ENCODE data around the gene PIEZO2.

DNA sequence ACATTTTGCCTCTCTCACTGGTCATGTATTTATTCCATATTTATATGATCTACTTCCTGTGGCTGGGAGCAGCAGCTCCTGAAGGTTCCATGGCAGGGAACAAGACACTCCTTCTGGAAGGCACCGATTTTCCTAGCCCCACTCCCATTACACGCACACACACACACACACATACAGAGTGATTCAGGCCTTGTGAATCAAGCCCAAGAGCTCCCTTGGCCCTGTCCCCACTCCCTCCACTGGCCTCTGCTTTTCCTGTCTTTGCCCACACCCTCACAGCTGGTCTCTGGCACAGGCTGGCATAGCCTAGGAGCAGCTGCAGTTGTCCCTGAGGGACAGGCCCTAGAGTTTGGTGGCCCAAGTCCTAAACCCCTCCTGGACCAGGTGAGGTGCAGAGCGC, 421.9 kb downstream of the PIEZO2 start:
- TF ChIP-seq, protein P1, sequence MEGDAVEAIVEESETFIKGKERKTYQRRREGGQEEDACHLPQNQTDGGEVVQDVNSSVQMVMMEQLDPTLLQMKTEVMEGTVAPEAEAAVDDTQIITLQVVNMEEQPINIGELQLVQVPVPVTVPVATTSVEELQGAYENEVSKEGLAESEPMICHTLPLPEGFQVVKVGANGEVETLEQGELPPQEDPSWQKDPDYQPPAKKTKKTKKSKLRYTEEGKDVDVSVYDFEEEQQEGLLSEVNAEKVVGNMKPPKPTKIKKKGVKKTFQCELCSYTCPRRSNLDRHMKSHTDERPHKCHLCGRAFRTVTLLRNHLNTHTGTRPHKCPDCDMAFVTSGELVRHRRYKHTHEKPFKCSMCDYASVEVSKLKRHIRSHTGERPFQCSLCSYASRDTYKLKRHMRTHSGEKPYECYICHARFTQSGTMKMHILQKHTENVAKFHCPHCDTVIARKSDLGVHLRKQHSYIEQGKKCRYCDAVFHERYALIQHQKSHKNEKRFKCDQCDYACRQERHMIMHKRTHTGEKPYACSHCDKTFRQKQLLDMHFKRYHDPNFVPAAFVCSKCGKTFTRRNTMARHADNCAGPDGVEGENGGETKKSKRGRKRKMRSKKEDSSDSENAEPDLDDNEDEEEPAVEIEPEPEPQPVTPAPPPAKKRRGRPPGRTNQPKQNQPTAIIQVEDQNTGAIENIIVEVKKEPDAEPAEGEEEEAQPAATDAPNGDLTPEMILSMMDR (IDR thresholded peaks at IDR 0.05; ENCODE audit: low read depth, low read length, poor library complexity, severe bottlenecking) = no peak
- no peak for TF ChIP-seq EZH2phosphoT487 (IDR thresholded peaks at IDR 0.05; ENCODE audit: borderline replicate concordance, low read length)

Data from DOHH2 (cell line).